Lower leg skin (tissue), 3 donors: Measurements from ENCODE around the gene SRGAP2C.
"Not testable (repeated sequence)": the region's sequence is repeated elsewhere in the genome, so short reads cannot be mapped to it uniquely, and the experiment has no call there.

Experiments used
- POLR2A ChIP-seq, 2 donors: fragments of 450-650 bp; IDR thresholded peaks; one replicate each; pipeline ENCODE4 v1.6.1; 2016 to 2017; ENCODE audit warnings: antibody characterized with exemption in 2 of 2, mild to moderate bottlenecking in 1 of 2, moderate library complexity in 1 of 2
- TF ChIP-seq, protein P1 (sequence below), 3 donors: fragments of 450-650 bp; IDR thresholded peaks; one replicate each; pipeline ENCODE4 v1.5.1; 2016; ENCODE audit warnings: antibody characterized with exemption in 3 of 3, mild to moderate bottlenecking in 3 of 3, moderate library complexity in 2 of 3

DNA sequence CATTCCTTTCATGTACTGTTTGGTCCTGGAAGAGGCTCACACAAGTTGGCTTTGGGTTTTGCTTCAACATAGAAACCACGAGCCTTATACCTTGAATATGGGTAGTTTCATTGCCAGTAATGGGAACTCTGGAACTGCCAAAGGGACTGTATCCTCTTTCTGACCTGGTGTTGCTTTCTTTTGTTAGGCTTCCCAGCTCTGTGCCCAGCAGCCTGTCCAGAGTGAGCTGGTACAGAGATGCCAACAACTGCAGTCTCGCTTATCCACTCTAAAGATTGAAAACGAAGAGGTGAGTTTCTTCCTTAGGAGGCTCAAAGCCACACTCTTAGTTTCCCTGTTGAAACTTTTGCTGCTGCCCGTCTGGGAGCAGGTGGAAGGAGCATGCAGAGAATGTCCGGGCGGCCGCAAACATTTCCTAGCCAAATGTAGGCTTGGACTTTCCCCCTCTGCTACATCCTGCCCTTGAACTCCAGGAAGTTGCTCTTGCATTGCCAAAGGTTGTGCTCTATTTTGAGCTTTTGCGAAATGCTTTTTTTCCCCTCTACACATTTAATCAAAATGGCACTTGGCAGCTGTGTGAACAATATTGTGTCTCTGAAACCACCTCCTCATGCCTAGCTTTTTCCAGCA is 201.7 kb downstream of the SRGAP2C start:
- TF ChIP-seq, protein P1, sequence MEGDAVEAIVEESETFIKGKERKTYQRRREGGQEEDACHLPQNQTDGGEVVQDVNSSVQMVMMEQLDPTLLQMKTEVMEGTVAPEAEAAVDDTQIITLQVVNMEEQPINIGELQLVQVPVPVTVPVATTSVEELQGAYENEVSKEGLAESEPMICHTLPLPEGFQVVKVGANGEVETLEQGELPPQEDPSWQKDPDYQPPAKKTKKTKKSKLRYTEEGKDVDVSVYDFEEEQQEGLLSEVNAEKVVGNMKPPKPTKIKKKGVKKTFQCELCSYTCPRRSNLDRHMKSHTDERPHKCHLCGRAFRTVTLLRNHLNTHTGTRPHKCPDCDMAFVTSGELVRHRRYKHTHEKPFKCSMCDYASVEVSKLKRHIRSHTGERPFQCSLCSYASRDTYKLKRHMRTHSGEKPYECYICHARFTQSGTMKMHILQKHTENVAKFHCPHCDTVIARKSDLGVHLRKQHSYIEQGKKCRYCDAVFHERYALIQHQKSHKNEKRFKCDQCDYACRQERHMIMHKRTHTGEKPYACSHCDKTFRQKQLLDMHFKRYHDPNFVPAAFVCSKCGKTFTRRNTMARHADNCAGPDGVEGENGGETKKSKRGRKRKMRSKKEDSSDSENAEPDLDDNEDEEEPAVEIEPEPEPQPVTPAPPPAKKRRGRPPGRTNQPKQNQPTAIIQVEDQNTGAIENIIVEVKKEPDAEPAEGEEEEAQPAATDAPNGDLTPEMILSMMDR (IDR thresholded peaks at IDR 0.05) = not testable (repeated sequence)
- TF ChIP-seq POLR2A (IDR thresholded peaks at IDR 0.05) = not testable (repeated sequence)
